NCI-H460 (cell line): ENCODE results near the gene OASL. TPM values are rescaled to one million over a fixed set of nuclear protein-coding genes. Genes with fewer than 3 reads are reported as not detected.

Experiments
- DNase-seq: peaks from one replicate; pipeline ENCODE4 v3.0.0-alpha.2; 2016; ENCODE audit warnings: low read depth; ENCODE audit errors: extremely low read depth
- total RNA-seq: library from RNA; depleted of rRNA; stranded (reverse); fragments of >200 nt; shearing (Covaris generic); gene quantifications from 2 replicates; pipeline ENCODE4 v1.2.3, GENCODE V29; 2014

Gene OASL
- total RNA-seq, 1 experiment from 2014 or later: 0.17 TPM

GRCh38 chr12:121015825-121016766 is 22.9 kb downstream of the OASL start, which contains the start of gene C12orf43:
Gene C12orf43 (minus strand): TSS chr12:121016487. CDS start chr12:121016474, 13 bp downstream.
- DNase-seq: peak; percentile 94

GRCh38 chr12:121013715-121014114 is 25.3 kb downstream of the OASL start:
- DNase-seq: no peak

GRCh38 chr12:121011820-121012219 is 27.2 kb downstream of the OASL start:
- no peak for DNase-seq

GRCh38 chr12:121010860-121011259 is 28.2 kb downstream of the OASL start:
- DNase-seq: no peak

- peak; percentile 50 for DNase-seq
Observed at GRCh38 chr12:121009741-121010140, 29.3 kb downstream of the OASL start.

GRCh38 chr12:121008347-121009098 is 30.5 kb downstream of the OASL start:
- DNase-seq: no peak

GRCh38 chr12:121005346-121005815 is 33.7 kb downstream of the OASL start:
- DNase-seq: peak; percentile 50

- no peak for DNase-seq
Observed at GRCh38 chr12:121004253-121004815, 34.7 kb downstream of the OASL start.

- DNase-seq: no peak
Observed at GRCh38 chr12:121003650-121004049, 35.4 kb downstream of the OASL start.

- DNase-seq: no peak
Observed at GRCh38 chr12:121001841-121002483, 37.1 kb downstream of the OASL start.

GRCh38 chr12:121001060-121001459 is 38.0 kb downstream of the OASL start:
- no peak for DNase-seq

- no peak for DNase-seq
Observed at GRCh38 chr12:121000530-121000929, 38.5 kb downstream of the OASL start.

GRCh38 chr12:120999191-121000120 is 39.6 kb downstream of the OASL start:
- no peak for DNase-seq

- no peak for DNase-seq
Observed at GRCh38 chr12:120998435-120998834, 40.6 kb downstream of the OASL start.

- DNase-seq: no peak
Observed at GRCh38 chr12:120997448-120997847, 41.6 kb downstream of the OASL start.

GRCh38 chr12:120996133-120996746 is 42.8 kb downstream of the OASL start:
- no peak for DNase-seq

- no peak for DNase-seq
Observed at GRCh38 chr12:120994589-120995337, 44.3 kb downstream of the OASL start.

GRCh38 chr12:120994059-120994458 is 45.0 kb downstream of the OASL start:
- no peak for DNase-seq
